Stimulated activated CD8-positive, alpha-beta memory T cell treated with anti-CD3 and anti-CD28 coated beads, Interleukin-7, amount 100 ng/mL, for 1 hour (primary cell): ENCODE measurements around the gene CCDC191.

Source experiments
- DNase-seq, 2 donors: peaks; one replicate each; pipeline ENCODE4 v3.0.0-alpha.2; 2020; ENCODE audit warnings: low read depth in 2 of 2

CCDC191 gene

GRCh38 chr3:114057011-114057347 is 653 bp upstream of the CCDC191 start:
- DNase-seq: no peak

GRCh38 chr3:114052216-114052615 is 4.1 kb downstream of the CCDC191 start:
- DNase-seq: no peak

GRCh38 chr3:114043205-114043604 is 13.1 kb downstream of the CCDC191 start:
- no peak for DNase-seq

GRCh38 chr3:114035896-114036295 is 20.4 kb downstream of the CCDC191 start:
- DNase-seq: no peak

GRCh38 chr3:114034787-114035545 is 21.4 kb downstream of the CCDC191 start:
- DNase-seq: no peak

GRCh38 chr3:114034211-114034610 is 22.1 kb downstream of the CCDC191 start:
- no peak for DNase-seq

- DNase-seq: no peak
These were observed 22.6 kb downstream of the CCDC191 start for GRCh38 chr3:114033721-114034120.

GRCh38 chr3:114026331-114026730 is 30.0 kb downstream of the CCDC191 start:
- no peak for DNase-seq

- DNase-seq: no peak
These were observed 30.9 kb downstream of the CCDC191 start for GRCh38 chr3:114025451-114025850.

- no peak for DNase-seq
These were observed 34.1 kb downstream of the CCDC191 start for GRCh38 chr3:114022145-114022802.

- DNase-seq: no peak
These were observed 35.4 kb downstream of the CCDC191 start for GRCh38 chr3:114020907-114021306.

- DNase-seq: no peak
These were observed 36.8 kb downstream of the CCDC191 start for GRCh38 chr3:114019486-114019885.

- DNase-seq: no peak
These were observed 42.1 kb downstream of the CCDC191 start for GRCh38 chr3:114014211-114014610.

- no peak for DNase-seq
These were observed 45.1 kb downstream of the CCDC191 start for GRCh38 chr3:114011059-114011797.

GRCh38 chr3:114005481-114005880 is 50.8 kb downstream of the CCDC191 start:
- no peak for DNase-seq

- no peak for DNase-seq
These were observed 70.8 kb downstream of the CCDC191 start for GRCh38 chr3:113985541-113985940.

- no peak for DNase-seq
These were observed 72.8 kb downstream of the CCDC191 start for GRCh38 chr3:113983544-113983943.

- no peak for DNase-seq
These were observed 74.5 kb downstream of the CCDC191 start for GRCh38 chr3:113981803-113982202.

GRCh38 chr3:113979916-113980315 is 76.4 kb downstream of the CCDC191 start:
- no peak for DNase-seq

- DNase-seq: no peak
These were observed 78.5 kb downstream of the CCDC191 start for GRCh38 chr3:113977822-113978221.

- DNase-seq: no peak
These were observed 87.3 kb downstream of the CCDC191 start for GRCh38 chr3:113968986-113969385.

- DNase-seq: no peak
These were observed 90.2 kb downstream of the CCDC191 start for GRCh38 chr3:113966172-113966571.

GRCh38 chr3:113963879-113964278 is 92.4 kb downstream of the CCDC191 start:
- DNase-seq: no peak
